Muscle of arm (tissue), 12 donors: ENCODE results near the gene BRINP1. TPM values are rescaled to one million over a fixed set of nuclear protein-coding genes. Genes with fewer than 3 reads are reported as not detected.
"Not testable (repeated sequence)": the region's sequence is repeated elsewhere in the genome, so short reads cannot be mapped to it uniquely, and the experiment has no call there.

Experiments
- DNase-seq: peaks from one replicate; pipeline ENCODE4 v3.0.0-alpha.2; 2013
- polyA plus RNA-seq, 12 donors: library from polyadenylated mRNA; unstranded; fragments of 120-200 nt; gene quantifications; one replicate each; pipeline ENCODE4 v1.2.1, GENCODE V29; 2013; ENCODE audit not compliant: insufficient read length in 12 of 12

The BRINP1 gene
- polyA plus RNA-seq, 12 donors = 0.09 to 4.5 (median 0.27) TPM; not detected in 2

DNA sequence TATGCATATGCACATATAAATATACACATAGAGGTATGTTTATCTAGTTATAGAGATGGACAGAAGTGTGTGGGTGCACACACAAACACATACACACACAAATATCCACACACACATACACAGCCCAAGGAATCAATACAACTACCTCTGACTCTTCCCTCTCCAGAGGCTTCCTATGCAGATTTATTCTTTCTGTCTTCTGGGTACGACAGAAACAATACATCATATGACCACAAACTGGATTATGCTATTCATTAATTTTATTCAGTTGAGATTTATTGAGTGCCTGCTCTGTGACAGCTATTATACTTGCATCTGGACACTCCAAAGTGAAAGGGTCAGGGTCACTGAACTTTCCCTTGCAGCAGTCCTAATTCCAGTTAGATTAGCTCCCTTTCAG, 155.8 kb downstream of the BRINP1 start:
- DNase-seq = no peak

DNA sequence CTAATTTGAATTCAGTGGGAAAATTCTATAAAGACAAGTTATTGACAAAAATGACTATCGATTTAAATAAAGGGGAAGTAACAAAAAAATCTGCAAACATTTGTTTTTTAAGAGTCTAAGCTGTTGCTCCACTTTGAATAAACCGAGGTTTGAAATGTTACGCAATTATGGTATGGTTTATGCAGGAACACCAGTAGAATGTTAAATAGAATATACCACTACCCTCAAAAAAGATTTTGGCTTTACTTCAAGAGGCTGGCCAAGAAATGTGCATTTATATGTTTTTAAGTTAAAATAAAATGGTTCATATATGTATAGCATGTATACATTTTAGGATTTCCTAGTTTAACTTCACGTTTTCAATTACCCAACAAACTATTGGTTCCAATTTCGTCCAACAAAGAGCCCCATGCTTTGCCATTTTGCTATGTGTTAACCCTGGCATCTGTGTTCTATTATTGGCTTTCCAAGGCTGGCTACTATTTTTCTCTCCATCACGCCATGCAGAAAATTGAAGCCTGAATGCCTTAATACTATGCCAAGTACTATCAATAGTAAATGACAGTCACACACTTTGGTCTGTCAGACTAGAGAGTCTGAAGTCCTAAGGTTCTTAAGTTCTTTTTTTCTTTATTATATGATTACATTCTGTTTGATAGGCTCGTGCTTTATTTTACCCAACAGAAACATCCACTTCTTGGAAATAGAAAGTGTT, 171.2 kb downstream of the BRINP1 start:
- no peak for DNase-seq

DNA sequence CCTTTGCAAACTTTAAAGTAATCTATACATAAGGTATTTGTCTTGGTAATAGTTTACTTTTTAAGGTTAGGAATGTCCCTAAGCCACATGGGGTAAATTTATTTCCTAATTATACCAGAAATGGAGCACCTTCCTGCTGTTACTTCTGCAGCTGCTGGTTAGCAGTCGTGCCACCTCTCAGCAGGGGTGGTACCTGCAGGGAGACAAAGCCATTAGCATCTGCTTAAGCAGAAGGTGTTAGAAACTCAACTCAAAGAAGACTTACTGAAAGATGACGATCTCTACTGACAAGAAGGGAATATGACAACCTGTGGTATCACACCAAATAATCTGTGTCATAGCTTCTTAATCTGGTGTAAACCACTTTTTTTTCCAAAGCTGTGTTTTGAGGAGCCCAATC, 173.7 kb downstream of the BRINP1 start:
- DNase-seq = no peak

DNA sequence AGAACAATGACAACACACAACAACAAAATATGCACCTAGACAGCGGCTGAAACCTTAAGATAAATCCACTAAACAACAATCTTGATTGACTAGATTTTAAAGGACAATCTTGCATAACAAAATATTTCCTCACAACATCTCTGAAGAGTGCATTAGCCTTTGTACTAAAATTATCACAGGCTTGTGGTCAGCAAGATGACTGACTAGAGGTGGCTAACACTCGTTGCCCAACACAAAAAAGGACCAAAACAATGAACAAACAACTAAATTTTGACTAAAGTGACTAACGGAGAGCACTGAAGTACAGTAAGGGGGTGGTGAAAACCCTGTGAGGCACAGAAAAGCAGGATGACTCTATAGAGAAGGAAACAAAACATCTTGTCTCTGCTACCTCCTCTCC, 183.9 kb downstream of the BRINP1 start:
- no peak for DNase-seq

DNA sequence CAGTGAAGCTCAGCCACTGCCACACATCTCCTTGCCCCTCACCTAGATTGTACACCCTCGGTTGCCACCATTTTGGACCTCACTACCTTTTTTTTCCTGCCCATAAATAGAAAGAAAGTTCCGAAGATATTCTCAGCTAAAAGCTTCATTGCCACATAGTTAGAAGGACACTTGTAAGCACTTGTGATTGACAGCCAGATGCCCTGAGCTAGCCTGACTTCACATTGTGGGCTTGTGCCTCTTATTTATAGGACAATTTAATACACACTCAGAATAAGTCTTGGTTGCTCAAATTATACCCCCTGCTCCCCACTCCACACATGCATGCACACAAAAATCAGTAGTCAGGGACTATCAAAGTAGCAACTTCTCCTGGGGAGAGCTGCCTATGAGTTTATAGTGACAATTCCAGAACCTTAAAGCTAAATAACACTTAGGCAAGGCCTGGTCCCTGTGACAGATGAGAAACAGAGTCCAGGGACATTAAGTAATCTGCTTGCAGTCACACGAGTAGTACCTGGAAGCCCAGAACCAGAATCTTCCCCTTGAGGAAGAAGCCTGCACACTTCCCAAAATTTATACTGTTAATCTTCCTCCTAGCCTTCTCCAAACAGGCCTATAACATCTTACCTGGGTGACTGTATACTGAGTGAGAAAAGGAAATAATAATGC, 184.8 kb downstream of the BRINP1 start:
- no peak for DNase-seq

DNA sequence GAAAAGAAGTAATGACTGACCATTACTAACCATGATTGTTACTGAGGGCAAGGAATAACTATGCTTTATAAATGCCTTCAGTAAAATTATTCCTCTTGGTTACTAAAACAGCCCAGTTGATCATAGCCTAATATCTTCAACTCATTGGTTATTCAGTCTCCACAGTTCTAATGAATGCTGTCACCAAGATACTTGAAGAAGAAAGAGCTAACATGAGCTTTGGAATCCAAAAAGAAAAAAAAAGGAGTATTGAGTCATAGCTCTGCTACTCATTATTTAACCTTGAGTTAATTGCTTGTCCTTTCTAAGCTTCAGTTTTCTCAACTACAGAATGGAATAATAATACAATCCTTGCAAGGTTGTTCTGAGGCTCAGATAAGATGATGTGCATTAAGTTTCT, 187.7 kb downstream of the BRINP1 start:
- no peak for DNase-seq

DNA sequence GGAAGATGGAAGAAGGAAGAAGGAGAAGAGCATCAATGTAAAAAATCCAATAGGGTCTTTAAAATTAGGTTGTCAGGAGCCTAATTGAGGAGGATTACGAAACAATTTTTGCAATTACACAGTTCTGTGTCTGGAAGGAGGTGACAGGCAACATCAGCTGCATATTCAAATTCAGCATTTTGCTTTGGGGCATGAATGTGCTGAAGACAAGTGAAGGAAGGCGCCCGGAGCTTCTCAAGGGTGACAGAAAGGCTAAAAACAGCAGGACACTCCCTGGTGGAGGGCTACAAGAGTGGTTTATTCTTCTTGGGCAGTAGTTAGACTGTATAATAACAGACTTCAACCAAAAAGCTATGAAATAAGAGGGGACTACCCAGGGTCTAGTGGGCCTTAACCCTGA, 188.3 kb downstream of the BRINP1 start:
- DNase-seq = no peak

DNA sequence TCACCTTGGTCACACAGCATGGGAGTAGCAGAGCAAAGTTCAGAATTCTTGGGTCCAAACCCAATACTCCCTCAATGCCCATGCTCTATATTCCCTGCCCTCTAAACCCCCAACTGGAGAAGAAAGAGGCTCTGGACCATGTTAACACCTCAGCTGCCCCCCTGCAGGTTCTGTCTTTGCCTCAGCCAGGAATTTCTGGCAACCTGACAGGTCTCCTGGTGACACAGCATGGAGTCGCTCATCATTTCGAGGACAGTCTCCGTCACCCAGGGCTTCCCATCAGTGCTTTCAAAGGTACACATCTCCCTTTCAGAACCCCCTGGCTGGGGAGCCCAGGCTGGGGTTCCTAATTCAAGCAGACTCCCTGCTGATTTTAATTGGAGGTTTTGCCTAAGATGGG, 189.5 kb downstream of the BRINP1 start:
- DNase-seq = no peak

DNA sequence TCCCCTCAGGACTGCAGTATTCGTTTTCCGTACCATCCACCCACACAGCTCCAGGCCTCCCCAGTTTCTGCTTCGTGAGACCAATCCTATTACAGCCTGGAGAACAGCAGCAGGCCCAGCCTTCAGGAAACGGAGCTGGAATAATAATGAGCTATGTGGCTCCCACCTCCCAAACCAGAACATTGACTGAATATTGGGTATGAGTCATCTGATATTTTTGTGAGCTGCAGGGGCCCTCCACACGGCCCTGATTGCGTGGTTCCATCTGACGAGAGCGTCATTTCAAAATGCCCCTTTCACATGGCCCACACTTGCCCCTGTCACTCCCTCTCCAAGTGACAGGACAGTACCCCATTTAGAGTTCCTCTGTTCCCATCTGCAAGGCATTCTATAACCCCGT, 192.0 kb downstream of the BRINP1 start:
- no peak for DNase-seq

DNA sequence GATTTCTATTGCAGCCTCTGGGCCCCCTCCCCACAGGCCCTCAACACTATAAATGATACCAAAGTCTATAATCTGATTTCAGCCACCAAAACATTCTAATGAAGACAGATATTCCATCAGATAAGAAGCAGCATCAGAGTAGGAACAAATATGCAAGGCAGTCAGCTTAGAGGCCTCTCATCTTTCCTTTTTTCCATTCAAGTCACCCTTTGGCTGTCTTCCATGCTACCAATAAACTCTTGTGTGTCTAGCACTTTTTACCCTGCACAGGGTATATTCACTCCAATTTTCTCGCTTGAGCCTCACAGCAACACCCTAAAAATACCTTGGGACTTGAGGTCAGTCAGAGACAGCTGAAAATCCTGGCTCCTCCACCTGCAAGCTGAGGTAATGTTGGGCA, 193.7 kb downstream of the BRINP1 start:
- DNase-seq = no peak

DNA sequence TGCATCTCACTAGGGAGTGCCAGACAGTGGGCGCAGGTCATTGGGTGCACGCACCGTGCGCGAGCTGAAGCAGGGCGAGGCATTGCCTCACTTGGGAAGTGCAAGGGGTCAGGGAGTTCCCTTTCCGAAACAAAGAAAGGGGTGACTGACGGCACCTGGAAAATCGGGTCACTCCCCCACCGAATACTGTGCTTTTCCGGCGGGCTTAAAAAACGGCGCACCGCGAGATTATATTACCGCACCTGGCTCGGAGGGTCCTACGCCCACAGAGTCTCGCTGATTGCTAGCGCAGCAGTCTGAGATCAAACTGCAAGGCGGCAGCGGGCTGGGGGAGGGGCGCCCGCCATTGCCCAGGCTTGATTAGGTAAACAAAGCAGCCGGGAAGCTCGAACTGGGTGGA, 200.0 kb downstream of the BRINP1 start:
- DNase-seq = not testable (repeated sequence)

DNA sequence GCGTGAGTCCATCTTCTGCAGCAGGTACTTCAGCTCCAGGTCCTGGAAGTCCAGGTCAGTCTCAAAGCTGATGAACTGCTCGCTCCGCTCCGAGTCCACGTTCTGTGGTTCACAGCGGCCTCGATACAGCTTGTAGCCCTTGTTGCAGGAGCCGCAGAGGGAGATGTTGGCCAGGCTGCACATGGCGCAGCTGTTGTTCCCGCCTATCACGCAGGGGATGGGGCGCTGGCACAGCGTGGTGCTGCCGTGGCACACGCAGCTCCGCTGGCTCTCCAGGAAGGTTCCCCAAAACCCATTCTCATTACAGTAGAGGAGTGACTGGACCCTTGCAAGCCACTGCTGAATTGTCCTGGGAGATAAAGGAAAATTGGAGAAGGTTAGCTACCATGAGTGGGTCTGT, 201.4 kb downstream of the BRINP1 start:
- DNase-seq = no peak

DNA sequence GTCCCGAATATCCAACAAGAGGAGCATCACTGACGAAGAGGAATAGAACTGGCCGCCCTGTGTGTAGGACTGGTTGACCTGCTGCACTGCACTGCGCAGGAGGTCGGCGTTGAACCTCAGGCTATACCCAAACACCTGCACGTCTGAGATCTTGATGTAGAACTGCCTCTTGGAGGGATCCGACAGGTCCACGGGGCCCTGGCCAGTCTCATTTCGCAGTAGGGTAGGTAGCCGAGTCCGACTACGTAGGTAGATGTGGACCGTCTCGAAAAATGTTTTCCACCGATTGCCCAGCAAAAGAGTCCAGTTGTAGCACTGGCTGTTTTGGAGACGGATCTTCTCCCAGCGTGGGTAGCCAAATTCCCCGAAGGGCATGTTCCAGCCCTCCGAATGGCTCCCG, 202.0 kb downstream of the BRINP1 start:
- DNase-seq = no peak

DNA sequence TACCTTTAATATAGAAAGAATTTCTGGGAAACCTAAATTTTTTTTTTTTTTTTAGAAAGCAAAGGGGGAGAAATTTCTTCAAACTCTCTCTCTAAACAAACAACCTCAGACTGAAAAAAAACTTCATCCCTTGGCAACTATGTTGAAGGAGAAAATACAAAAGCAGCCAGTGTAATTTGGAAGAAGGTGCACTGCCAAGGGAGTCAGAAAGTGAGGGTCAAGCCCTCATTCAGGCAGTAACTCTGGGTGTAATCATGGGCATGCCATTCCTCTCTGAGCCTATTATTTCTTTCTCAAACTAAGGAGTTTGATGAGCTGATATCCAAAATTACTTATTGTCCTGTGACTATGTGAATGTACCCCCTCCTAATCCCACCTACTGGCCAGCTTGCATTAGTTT, 203.1 kb downstream of the BRINP1 start:
- DNase-seq = no peak

DNA sequence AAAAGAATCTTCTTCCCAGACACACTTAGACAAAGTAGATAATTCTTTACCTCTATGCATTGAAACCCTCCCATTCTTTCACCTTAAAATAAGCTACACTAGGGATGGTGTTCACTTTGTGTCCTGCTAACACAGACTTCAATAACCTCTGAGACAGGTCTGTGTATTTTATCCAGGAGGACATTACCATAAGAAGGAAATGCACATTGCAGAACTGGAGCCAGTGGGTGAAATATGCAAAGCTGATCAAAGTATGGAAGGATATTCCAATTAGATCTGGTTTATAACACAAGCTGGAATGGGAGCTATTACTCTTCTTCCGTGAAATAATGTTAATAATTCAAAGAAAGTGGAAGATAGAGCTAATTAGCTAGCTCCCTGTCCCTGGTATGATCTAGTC, 204.1 kb downstream of the BRINP1 start:
- DNase-seq = no peak

DNA sequence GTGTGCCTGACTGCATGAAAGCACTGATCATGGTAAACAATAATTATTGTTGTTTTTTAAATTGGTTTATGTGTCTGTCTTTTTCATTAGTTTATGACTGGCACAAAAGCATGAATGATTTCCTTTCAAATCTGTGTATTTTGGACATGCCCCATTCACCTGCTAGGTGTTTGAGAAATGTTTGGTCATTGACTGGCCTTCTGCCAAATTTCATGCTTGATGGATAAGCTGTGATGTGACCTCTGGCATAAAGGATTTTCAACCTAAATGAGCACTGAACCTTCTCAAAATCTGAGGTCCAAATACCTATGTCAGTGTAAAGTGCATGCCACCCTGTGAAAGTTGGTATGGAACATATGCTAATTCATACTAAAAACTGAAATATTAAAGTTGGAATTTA, 204.5 kb downstream of the BRINP1 start:
- no peak for DNase-seq

DNA sequence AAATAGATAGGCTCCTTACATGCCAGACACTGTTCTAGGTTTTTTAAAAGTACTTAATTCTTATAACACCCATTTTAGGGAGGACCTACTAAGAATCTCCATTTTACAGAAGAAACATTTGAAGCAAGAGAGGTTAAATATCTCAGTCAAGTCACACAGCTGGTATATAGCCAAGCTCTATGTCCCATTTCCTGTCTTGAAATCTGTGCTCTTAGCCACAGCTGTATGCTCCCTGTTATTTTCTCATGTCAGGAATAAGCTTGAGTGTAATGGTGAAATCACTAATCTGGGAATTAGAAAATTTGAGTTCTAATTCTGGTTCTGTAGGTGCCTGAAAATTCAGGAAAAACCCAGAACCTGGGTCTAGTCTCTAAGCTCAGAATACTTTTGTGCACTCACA, 208.7 kb downstream of the BRINP1 start:
- DNase-seq = no peak

DNA sequence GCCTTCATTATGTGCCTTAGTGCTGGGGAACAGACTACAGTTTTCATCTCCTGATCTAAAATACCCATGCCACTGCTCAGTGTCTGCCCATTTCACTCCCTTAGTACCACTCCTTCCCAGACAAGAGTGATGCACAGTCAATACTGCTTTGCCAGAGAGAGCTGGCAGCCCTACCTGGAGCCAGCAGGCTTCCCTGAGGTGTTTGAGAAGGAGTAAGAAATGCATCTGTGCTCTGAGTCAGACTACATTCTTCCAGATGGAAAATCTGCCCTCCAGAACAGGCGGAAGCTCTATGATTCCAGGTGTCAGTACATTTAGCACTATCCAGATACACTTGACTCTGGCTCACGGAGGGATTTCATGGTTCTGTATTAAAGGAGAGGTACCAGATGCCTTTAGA, 209.8 kb downstream of the BRINP1 start:
- no peak for DNase-seq

DNA sequence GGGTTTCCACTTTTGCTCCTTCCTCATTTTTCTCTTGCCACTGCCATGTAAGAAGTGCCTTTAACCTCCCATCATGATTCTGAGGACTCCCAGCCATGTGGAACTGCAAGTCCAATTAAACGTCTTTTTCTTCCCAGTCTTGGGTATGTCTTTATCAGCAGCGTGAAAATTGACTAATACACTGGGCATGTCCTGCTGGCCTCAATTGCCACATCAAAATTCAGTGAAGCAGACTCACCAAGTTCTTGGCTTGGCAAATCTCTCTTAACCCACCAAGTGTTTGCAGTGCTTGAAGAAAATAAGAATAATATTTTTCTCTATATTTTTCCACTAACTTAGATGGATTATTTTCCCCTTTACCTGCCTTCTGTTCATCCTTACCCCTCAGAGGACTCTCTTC, 212.0 kb downstream of the BRINP1 start:
- DNase-seq = no peak

DNA sequence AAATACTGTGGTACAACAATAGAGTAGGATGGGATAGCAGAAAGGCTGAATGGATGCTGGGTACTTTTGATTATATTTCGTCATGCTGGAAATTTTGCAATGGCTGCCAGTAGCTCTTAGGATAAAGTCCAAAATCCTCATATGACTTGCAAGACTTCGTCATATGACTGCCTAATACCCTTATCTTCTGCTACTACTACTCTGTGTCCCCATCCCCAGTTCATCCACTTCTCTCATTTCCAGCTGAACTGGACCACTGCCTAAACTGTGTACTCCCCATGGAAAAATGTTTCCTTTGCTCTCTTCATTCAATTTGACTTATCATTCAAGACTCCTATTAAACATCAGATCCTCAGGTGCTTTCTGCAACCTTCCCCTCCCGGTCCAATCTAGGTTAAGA, 212.9 kb downstream of the BRINP1 start:
- no peak for DNase-seq

DNA sequence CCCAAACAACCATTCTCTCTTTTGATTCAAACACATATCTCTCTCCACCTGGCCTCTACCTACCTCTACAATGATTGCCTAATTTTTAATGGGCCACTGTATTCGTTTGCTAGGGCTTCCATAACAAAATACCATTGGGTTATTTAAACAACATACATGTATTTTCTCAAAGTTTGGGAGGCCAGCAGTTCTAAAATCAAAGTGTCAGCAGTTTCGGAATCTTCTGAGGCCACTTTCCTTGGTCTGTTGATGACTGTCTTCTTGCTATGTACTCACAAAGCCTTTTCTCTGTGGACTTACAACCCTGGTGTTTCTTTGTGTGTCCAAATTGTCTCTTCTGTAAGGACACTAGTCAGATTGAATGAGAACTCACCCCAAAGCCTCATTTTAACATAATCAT, 214.7 kb downstream of the BRINP1 start:
- no peak for DNase-seq

DNA sequence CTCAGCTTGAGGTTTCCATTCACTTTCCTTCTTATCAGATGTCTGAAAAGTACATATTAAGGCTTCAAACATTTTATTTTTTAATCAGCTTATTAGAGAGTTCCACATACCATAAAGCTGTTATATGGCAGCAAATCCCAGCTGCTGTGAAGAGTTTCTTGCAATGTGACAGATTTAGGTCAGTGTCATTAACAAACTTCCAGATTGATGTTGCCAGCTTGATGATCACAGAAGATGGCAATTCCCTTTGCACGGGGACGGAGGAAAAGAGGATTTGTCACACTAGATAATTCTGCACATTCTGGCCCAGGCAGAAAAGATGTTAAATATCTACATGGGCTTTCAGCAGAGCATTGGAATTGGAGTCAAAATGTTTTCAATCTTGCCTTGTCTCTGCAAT, 215.8 kb downstream of the BRINP1 start:
- no peak for DNase-seq

DNA sequence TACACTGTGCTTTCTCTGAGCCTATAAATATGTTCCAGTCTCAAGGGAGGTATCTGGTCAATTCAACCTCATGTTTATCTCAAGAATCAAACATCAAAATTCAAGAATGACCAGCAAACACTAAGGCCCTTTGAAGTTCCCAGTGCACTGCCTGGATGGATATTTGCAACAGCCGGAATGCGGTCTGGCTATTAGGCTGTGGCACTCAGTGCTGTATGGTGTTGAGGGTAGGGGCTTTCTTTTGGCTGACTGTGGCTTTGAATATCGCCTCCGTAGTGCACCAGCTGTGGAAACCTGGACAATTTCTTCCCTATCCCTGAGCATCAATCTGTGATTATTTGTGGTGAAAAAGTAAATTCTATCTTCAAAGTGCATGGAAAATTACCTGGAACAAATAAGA, 220.4 kb downstream of the BRINP1 start:
- DNase-seq = no peak

DNA sequence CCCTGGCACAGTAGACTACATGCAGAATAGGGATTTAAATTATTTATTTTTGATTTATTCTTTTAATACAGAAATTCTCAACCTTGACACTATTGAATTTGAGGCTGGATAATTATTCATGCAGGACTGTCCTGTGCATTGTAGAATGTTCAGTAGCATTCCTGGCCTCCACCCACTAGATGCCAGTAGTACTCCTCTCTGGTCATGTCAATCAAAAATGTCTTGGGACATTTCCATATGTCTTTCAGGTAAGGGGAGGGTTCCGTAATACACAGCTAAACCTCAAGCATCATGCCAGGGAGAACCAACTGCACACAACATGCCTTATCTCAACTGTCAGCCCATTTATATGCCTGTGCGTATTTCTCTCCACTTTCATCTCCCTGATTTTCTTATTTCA, 231.8 kb downstream of the BRINP1 start:
- no peak for DNase-seq
